Hematopoietic multipotent progenitor cell treated with erythropoietin and hydrocortisone succinate and interleukin-3 and kit ligand, for 6 days (in vitro differentiated cells): ENCODE measurements around the gene DGKZ.
A peak's percentile ranks its signal among the peaks of the same experiment; 100 is the strongest.

ENCODE experiments used
- DNase-seq: peaks from one replicate; pipeline ENCODE4 v3.0.0-alpha.2; 2015

Gene DGKZ

GRCh38 chr11:46397526-46397925 lies 50.3 kb downstream of the DGKZ start:
- no peak for DNase-seq

GRCh38 chr11:46402957-46403902 lies 56.0 kb downstream of the DGKZ start:
- DNase-seq = no peak

DNA sequence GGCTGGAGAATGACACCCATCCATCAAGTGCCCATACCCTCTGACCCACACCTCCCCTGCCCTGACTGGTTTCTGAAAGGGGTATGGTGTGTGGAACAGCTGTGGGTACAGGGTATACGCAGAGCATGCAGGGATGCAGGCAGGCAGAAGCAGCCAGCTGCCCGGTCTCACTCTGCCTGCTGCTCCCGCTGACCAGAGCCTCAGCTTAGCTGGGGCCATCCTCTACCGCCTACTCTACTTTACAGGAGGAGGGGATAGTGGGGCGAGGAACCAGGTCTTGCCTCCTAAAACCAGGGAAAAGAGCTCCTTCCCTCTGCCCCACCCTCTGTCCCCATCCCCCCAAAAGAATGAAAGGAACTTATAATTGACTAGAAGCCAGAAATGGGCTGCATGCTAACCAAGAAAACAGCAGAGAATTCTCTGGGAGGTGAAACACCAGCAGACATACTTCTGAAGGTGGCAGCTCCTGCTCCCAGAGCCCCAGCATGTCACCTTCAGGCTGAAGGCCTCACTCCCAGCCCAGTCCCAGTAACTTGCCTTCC lies 57.3 kb downstream of the DGKZ start:
- no peak for DNase-seq

DNA sequence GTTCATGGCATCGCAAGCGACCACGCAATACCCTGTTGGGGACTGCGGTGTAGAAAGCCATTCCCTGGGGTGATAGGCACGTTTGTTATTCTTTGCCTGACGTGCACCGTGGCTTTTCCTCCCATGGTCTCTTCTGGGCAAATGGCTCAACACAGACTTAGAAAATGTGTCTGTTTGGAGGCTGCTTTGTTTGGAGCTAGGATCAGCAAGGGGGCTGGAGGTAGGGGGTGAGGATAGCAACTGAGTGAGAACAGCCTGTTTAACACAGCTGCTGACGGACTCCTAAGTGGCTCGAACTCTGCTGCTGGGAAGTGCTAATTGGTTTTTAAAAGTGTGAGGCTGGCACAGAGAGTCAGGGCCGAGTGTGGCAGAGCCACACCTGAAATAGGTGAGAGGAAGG lies 60.4 kb downstream of the DGKZ start:
- DNase-seq = no peak

DNA sequence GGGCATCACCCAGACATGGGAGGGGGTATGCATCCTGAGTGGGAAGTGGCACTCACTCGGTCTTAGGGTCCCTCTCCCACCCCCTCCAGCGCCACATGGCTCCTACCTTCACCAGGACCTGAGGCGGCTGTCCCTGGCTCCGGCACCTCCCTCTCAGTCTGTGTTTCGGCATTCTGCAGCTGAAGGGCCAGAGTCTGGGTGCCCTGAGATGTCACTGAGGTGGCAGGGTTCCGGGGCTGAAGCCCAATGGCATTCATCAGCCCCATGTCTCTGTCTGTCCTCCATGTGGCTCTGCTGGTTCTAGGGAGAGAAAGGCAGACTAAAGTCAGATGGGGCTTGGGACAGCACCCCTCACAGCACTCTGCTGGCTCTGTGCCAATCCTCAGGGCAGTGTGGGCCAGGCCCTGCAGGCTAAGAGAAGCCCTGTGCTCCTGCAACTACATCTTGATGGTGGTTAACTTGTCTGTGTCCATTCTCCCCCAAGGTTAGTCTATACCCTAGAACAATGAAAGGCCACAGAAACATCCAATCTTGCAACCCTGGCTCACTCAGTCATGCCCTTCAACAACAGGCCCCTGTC lies 61.2 kb downstream of the DGKZ start:
- peak; percentile 28 for DNase-seq

DNA sequence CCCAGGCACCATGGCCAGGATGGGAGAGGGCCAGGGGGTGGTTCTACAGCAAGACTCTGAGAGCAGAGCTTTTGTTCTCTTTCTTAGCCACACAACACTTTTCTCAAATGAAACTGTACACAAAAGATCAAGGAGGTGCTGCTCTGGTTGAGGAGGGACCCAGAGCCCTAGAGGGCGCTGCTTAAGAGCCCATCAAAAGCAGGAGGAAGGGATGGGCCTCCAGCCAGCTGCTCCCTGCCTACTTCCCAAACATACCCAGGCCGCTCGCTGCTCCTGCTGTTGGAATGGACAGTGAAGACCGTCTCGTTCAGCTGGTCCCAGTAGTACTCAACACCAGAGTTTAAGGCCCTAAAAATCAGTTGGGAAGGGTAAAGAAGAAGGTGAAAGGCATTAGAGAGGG lies 62.8 kb downstream of the DGKZ start:
- no peak for DNase-seq

DNA sequence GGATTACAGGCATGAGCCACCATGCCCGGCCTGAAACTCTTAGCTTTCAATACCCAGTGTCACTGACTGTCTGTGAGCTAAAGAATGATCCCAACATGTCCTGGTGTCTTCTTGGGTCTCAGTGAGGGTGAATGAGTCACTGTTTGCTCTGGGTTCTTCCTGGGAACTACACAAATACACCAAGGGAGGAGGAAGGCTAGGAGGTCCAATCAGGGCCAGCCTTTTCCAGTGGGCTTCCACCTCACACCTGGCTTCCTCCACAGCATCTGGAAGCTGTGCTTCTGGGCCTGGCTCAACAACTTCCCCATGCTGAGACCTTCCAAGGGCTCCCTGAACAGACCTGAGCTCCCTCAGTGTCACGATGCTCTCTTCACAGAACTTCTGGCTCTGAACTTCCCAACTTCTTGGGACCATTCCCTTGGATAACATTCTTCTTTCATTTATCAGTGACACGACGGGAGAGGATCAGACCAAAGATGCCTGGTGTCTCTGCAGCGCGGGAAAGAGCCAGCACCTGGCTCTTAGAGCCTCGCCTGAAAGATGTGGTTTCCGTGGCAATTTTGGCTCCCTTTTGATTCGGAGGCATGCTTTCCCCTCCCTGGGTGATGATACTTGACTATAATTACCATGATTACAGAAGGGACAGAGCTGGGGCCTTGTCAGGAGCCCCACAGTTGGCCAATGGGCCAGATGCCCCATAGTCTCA lies 66.7 kb downstream of the DGKZ start:
- no peak for DNase-seq

- DNase-seq = peak; percentile 77
Observed at GRCh38 chr11:46414466-46414796, 67.2 kb downstream of the DGKZ start.

- DNase-seq = no peak
Observed at GRCh38 chr11:46414879-46415278, 67.6 kb downstream of the DGKZ start.

DNA sequence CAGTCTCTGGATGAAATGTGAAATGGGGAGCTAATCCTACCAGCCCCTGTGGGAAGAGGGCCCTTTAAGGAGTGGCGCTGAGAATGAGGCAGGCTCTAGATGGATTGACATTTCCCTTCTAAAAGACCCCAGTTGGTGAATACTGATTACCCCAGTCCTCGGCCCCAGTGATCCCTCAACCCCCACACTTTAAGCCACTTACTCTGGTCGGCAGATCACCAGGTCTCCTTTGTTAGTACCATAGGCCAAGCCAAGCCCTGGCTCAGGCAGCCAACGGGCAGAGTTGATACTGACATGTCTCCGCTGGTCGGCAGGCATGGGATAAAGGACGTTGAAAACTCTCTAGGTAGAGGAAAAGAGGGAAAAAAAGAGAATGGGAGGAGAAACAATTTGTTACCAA lies 70.4 kb downstream of the DGKZ start:
- DNase-seq = no peak

GRCh38 chr11:46418751-46419150 lies 71.5 kb downstream of the DGKZ start:
- DNase-seq = no peak

DNA sequence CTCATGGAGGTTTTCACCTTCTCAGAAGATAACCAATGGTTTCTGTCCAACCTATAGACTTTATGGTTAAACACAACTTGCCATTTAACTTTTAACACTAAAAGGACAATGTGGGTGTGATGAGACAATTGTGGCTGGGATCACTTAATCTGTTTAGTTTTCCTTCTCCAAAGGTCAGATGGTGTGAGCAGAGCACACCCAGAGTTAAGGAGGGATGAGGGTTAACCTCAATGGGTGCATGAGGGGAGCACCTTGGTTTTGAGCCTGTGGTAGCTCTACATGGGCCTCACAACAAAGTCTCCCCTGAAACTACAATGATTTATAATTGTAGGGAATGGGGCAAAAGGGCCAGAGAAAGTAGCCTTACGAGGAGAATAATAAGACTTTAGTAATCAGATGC lies 73.2 kb downstream of the DGKZ start:
- DNase-seq = no peak

DNA sequence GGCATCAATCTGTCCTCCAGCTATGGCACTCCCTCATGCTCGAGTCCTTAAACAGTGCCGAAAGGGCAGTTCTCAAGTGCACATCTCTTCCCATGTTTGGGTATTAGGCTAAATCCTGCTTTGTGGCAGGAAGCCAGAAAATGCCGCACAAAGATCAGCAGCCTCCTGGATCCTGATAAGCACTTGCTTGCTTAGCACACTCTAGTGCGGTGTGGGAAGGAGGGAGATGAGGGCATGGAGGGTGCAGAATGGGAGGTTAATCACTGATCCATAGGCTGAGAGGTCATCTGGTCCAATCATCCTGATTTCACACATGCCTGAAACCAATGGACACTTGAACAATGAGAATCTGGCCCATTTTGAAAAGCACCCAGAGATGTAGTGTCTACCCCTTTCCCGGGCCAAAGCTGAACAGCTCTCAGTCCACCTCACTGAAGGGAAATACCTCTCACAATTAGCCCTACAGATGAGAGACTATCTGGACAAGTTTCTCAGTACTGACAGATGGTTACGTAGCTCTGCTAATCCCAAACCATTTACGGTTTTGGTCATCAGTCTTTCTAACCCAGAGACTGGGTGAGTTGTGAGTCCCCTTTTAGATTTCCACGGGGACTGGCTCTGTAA lies 74.1 kb downstream of the DGKZ start:
- DNase-seq = no peak

DNA sequence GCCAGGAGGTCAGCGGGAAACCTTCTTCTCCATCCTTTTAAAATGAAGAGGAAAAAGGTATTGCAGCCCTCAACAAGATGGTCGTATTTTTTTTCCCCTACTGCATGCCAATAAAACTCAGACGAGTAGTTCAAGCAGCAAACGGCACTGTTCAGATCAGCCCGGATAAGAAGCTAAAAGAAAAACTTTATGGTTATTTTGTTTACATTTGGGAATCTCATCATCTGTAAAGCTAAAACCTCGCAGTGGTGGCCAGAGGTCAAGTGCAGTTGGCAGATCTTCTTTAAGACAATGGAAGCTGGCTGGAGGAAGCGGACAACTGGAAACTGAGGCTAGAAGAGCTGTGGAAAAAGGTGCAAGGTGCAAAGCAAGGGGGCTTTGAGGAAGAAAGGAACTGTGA lies 75.3 kb downstream of the DGKZ start:
- DNase-seq = no peak

DNA sequence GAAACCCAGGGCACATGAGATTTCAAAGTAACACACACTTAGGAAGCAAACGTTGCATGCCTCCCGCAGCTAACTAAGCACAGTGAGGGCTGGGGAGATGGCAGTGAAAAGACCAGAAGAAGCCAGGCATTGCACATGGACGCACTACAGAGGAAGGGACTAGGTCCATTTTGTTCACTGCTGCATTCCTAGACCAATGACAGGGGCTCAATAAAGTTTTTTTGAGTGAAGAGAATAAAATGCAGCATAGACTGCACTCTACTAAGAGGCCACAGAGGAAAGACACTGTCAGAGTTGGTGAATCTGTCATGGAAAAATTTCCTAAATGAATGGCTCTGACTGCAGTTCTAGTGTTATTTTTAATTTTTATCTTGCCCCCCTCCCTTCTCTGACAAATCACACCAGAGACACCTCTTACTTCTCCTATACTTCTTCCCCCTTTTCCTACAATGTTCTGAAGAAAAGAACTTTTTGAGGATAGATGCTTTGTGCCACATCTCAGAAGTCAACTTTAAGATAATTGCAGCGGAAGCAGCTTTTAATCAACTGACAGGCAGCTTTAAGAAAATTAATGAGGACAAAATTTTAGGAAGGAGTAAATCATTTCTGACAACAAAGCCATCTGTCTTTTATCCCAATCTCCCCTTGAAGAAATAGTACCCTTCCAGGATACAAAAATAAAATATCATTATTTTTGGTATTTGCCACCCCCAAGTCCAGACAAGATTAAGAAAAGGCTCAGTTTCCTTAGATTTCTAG lies 79.1 kb downstream of the DGKZ start:
- no peak for DNase-seq

GRCh38 chr11:46427364-46427763 lies 80.1 kb downstream of the DGKZ start:
- DNase-seq = peak; percentile 17

DNA sequence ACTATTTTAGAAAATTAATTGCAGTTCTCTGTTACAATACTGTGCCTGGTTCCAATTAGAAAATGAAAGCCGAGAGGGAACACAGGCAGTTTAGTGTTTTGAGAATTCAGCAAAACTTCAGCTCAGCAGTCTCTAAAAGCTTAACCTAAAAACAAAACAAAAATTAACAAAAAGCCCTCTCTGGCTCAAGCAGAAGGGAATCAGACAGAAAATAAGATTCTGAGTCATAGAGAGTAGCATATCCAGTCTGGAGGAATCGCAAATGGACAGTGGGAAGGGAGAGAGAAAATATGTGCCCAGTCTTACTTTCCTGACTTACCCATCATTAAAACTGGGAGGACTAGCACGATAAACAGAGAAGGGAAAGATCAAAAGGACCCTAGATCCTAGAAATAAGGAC lies 82.5 kb downstream of the DGKZ start:
- no peak for DNase-seq
